NCI-H2081 treated with DMSO at 0.1 percent for 48 hours (cell line): ENCODE results near the gene L3MBTL3.

Experiments
- DNase-seq: peaks from one replicate; lab custom pipeline; 2025; lab: John Stamatoyannopoulos, UW

L3MBTL3 gene

DNA sequence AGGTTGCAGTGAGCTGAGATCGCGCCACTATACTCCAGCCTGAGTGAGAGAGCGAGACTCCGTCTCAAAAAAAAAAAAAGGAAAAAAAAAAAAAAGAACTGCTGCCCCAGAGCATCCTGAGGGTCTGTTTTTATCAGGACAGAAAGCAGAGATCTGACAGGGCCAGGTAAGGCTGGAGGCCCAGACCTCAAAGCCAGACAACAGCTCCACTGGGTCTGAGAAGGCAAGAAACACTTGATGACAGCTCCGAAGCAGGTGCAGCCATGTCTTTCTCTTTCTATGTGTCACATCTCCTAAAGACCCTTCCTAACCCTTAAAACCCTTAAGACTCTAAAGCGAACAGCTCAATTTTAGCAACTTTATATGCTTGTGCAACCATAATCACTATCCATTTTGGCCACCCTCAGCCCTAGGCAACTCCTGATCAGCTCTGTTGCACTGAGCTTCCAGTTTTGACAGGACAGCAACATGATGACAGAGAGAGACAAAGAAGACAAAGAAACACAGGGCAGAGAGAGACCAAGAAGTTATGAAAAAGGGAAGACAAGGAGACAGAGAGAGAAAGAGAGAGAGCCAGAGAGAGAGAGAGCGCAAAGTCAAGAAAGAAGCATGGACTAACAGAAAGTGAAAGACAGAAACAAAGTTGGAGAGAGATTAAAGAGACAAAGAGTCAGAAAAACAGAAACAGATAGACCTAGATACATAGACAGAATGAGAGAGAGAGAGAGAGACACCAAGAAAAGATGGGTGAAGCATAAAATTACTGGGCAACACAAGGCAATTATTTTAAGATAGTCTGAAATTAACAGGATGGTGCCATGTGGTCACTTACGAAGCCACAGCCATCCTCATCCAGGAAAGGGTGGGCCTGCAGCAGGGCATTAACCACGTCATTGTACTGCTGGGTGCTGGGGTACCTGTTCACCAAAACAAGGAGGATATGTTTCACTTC is 165.2 kb downstream of the L3MBTL3 start:
- DNase-seq, result no peak

DNA sequence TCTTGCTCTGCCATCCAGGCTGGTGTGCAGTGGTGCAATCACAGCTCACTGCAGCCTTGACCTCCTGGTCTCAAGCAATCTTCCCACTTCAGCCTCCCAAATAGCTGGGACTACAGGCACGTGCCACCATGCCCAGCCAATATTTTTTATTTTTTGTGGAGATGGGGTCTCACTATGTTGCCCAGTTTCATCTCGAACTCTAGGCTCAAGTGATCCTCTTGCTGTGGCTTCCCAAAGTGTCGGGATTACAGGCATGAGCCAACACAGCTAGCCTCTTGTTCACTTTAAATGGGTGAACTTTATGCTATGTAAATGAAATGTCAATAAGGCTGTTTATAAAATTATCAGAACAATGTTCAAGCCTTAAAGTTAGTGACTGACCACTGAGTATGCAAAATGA is 167.3 kb downstream of the L3MBTL3 start:
- DNase-seq, result no peak

DNA sequence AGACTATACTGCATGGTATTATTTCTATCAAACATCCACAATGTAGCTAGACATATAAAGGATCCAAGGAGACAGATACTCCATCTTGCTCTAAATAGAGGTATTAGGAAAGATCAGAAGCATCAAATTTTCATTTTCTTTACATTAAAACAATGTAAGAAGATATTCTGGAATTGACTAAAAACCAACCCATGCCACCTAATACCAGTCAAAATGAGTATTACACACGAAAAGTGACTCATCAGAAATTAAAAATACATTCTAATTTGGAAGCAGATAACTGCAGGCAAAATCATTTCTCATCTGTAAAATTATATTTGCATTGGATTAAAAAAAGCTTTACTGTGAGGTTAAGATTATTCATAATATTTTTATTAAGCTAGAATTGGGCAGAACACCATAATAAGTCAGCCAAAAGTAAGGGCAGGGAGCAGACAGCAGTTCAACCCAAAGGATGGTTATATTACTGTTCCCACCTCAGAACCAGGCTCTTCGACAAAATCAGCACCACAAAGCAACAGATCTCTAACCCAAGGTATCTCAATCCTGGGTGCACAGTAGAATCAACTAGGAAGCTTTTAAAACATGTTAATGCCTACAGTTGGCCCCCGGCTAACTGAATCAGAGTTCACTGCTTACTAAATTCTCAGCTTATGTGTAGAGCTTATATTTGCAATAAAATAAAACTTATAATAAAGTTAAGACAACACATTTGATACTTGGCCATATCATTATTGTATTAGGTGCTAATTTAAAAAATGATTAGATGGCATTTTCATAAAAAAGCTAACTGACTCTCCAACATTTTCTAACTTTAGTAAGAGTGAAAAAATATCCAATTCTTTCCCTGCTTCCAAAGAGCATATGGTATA is 169.2 kb downstream of the L3MBTL3 start:
- DNase-seq, result no peak

DNA sequence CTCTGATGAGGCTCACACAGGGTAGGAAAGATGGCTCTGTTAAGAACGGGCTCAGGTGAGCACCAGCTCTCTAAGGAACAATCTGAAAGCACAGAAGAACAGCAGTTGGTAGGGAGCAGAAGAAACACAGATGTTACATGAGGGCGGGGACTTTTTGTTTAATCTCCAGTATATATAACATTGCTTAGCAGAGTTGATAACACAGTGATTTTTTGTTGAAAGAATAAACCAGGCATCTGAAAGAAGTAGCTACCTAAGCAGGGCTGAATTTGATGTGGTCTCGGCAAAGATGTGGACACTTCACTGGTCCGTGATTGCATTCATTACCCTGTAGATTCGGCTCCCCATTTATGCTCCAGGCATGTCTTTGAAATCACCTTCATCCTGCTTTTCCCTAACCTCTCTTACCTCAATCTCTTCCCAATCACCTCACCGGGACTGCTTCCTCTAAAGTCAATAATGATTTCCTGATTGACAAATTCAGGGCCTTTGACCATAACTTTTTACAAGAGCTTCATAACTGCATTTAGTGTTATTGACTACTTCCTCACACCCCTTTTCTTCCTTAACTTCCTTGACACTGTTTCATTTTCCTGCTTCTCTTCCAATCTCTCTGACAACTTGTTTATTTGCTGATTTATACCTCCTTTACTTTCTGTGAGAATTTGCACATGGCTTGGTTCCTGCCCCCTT is 170.0 kb downstream of the L3MBTL3 start:
- DNase-seq, result no peak

DNA sequence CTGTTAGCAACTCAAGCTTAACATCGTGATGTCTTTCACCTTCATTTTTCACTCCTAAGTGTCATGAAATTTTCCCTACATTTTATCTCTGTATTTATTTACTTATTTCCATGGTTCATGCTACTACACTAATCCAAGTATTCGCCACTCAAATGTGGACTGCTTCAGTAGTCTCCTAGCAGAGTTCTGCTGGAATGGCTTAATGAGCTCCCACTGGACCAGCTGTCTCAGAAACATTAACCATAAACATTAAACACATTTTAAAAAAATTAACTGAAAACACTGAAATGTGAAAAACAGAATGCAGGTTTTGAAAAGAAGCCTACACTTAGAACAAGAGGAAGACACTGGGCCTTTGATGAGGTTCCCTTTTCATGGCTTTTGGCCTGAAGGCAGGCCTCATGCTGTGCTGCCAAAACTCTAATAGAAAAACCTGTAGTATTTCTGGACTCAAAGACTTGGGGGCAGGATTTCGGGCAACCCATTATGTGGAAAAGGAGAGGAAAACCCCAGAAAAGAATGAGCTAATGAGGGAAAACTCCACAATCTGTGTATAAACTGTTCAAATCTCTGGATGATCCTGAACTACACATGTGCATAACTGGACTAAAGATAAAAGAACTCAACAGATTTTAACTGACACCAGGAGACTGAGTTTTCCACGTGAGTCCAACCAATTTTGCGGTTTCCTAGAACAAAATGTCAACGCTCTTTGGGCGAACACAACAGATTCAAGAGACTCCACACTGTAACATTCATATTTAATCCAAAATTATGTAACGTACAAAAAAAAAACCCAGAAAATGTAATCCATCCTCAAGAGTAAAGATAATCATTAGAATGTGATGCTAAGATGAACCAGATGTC is 171.4 kb downstream of the L3MBTL3 start:
- DNase-seq, result no peak
